ENCODE measurements around the gene MKRN2.
"Not testable (repeated sequence)": the region's sequence is repeated elsewhere in the genome, so short reads cannot be mapped to it uniquely, and the experiment has no call there.

MKRN2 gene, protein sequence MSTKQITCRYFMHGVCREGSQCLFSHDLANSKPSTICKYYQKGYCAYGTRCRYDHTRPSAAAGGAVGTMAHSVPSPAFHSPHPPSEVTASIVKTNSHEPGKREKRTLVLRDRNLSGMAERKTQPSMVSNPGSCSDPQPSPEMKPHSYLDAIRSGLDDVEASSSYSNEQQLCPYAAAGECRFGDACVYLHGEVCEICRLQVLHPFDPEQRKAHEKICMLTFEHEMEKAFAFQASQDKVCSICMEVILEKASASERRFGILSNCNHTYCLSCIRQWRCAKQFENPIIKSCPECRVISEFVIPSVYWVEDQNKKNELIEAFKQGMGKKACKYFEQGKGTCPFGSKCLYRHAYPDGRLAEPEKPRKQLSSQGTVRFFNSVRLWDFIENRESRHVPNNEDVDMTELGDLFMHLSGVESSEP

DNA sequence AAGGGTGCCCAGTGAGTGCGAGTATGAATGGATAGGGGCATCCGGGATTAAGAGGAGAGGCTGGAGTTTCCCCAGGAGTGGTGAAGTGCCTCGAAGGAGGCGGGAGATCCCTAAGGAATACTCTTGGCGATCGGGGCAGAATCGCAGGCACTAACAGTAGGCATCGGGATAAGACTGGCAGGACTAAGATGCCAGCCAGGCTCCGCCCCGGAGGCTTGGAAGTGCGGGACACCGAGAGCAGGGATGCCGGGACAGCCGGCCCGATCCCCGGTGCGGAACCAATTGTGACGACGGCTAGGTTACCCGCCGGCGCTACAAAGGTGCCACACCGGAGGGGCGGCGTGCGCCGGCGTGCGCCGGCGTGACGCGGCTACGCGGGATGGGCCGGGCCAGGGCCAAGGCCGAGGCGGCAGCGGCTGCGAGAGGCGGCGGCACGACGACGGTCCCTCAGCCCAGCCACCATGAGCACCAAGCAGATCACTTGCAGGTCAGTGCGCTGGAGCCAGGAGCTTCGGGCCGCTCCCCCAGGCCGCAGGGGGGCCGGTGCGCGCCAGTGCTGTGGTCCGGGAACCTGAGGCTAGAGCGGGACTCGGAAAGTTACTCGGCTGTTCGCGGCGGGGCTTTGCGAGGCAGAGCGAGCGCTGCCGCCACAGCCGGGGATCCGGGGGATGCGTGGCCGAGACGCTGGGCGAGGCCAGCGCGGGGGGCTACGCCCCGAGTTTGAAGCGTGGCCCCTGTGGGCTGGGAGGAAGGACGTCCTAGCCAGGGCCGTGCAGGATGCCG lies at the start of gene MKRN2:
TSS of gene MKRN2 (plus strand) at position 398 of the 783 bp plus-strand sequence. CDS start at position 462, 64 bp downstream.
- DNase-seq (ENCODE audit: low spot score), result peak; percentile 84

DNA sequence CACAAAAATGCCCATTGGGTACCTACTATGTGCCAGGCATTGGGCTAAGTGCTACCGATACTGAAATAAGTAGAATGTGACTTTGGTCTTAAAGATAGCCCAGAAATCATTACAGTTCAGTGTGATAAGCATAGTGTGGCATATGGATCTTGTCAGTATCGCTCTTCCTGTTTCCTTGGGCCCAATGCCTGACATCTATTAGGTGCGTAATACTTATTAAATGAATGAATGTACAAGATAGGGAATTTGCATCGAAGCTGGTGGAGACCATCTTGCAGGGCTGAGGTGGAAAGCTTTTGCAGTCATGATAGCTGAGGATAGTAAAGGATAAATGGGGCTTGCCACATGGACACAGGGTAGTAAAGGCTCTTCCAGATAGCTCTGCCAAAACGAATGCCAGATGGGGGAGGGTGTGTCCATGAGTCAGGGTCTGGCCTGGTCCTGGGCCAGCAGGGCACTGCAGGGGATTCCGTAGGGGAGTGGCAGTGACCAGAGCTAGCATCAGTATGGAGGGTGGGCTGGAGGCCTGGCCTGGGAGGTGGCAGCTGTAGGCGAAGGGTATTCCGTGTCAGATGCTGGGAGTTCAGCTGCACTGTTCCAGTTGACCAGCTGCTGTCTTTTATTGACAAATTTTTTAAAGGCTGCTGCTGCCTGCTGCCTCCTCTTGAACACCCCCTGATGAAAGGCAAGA lies 49.2 kb upstream of the MKRN2 start:
- no peak for DNase-seq (ENCODE audit: low spot score)

DNA sequence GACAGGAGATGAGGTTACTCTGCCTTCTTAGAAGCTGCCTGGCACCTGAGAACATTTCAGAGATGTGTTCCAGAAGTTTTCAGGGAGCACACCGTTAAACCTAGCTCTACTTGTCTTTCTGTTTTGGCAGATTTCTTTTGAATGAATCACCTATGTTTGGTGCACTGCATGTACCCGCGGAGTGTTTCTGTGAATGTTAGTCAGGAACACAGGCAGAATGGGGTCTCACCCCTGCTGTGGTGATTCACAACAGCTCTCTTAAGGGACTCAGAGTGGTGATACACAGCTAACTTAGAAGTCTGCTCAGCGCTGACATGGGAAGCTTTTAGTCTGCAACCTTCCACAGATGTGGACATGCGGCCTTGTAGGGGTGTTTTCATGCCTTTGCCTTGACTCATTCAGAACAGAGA lies 48.6 kb upstream of the MKRN2 start:
- DNase-seq (ENCODE audit: low spot score), result no peak

DNA sequence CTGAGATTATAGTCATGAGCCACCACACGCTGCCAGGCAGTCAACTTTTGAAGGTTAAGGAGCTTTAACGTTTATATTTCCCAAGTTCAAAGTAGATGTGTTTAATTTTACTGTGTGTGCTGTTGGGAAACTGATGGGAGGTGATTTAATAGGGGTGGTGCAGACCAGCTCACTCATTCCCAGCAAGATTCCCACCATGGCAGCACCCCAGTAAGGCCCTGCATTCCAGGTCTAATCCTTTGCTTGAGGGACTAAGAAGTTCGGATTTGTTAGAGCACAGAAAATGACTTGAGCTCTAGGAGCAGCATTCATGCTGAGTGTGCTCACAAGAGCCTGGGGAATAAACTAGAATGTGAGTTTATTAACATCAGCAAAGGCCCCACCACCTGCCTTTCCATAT lies 47.4 kb upstream of the MKRN2 start:
- no peak for DNase-seq (ENCODE audit: low spot score)

DNA sequence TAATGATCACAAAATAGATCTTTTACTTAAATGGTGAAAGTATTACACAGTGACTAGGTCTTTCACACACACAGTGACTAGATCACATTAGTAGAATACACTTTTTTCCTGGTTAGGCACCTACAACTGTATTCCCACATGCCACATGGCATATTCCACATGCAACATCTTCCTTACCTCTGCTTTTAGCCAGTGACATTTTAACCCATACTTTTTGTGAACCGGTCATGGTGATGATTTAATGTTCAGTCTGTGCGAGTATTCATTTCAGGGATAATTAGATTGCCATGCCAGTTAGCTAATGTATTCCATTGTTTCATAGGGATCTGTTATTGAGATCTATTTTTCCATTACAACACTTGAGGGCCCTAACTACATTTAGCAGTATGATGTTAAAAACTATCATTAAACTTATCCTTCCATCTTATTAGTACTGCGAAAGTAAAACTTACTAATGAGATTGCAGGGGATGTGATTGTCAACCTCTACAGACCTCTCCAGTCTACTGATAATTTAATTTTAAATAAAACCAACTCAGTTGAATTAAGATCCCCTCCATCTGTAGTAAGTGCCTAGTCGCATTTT lies 44.3 kb upstream of the MKRN2 start:
- DNase-seq (ENCODE audit: low spot score), result no peak

DNA sequence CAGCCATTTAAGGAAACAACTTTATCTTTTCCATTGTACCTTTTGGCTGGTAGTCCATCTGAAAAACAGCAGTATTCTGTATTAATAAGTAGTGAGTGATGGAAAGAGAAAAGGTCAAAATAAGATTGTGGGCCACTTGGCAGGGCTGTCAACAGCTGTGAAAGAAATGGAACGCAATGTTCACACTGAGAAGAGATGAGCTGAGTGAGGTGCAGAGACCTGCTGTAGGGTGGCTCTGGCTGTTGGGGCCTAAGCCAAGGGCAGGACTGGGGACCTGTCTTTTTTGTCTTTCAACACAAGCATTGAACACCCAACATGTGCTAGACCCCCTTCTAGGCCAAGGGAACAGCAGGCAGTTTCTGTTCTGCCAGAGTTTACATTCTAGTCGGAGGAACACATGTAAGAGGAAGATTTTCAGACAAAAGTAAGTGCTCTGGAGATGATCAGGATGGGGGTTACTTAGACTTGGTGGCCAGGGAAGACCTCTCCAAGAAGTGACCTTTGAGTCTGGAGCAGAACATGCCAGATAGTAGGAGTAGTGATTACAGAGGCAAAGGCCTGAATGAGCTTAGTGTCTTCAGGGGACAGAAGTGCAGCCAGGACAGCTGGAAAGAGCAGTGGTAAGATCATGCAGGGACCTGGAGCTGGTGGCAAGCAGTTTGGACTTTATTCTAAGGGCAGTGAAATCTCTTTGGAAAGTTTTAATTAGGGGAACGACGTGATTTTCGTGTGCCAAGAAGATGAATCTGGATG lies 43.0 kb upstream of the MKRN2 start:
- no peak for DNase-seq (ENCODE audit: low spot score)

DNA sequence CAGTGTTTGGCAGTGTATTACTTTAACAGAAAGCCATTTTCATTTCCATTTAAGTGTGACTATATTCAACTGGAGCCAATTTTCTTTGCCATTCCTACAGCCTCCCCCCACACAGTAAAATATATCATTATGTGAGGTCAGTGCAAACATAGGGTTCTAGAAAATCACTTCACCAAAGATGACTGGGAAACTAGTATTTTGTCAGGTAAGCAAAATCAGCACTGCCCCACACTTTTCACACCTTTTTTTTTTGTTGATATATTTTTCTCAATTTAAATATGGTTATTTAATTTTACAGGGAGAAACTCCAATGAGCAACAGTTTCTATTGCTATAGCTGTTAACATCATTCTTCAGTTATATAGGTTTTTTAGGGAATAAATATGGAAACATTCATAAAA lies 41.3 kb upstream of the MKRN2 start:
- no peak for DNase-seq (ENCODE audit: low spot score)

DNA sequence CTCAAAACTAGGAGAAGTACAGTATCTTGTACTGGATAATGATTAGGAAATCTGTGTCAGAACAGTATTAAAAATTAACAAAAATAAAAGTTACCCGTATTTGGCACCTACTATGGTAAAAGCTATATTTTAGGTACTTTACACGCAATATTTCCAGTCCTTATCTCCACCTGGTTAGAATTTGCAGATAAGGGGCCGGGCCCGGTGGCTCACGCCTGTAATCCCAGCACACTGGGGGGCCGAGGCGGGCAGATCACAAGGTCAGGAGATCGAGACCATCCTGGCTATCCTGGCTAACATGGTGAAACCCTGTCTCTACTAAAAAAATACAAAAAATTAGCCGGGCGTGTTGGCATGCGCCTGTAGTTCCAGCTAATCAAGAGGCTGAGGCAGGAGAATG lies 40.0 kb upstream of the MKRN2 start:
- no peak for DNase-seq (ENCODE audit: low spot score)

DNA sequence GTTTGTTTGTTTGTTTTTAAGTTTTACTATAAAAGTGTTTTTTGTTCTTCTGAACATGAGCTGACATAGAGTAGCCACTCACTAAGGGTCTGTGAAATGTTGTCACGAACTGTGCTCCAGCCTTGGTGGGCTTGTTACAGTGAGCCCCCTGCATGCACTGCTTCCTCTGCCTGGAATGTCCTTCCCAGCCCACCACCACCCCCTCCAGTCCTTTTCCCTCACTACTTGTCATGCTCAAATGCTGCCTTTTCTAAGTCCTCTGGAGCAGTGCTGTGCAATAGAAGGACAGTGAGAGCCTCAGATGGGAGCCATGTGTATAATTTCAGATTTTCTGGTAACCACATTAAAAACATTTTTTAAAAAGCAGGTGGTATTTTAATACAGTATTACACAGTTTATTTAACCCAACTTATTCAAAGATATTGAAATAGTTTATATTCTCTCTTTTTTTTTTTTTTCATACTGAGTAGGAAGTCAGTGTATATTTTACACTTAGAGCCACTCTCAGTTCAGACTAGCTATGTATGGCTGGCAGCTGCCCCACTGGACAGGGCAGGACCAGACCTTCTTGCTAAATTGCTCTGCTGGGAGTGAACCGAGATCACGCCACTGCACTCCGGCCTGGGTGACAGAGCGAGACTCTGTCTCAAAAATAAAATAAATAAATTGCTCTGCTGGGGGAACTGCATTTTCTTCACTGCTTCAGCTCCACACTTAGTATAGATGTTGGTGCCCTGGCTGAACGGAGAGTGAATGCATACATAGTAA lies 38.4 kb upstream of the MKRN2 start:
- DNase-seq (ENCODE audit: low spot score), result no peak

DNA sequence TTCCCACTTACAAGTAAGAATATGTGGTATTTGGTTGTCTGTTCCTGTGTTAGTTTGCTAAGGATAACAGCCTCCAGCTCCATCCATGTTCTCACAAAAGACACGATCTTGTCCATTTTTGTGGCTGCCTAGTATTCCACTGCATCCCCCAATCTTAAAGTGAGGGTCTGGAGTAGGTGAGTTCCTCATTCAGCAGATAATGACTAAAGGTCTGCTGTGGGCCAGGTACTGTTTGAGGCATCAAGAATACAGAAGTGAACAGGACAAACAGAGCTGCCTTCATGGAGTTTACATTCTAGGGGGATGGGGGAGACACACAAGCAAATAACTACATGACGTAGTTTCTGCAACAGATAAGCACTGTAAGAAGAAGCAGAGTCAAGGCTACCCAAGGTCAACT lies 35.9 kb upstream of the MKRN2 start:
- no peak for DNase-seq (ENCODE audit: low spot score)

DNA sequence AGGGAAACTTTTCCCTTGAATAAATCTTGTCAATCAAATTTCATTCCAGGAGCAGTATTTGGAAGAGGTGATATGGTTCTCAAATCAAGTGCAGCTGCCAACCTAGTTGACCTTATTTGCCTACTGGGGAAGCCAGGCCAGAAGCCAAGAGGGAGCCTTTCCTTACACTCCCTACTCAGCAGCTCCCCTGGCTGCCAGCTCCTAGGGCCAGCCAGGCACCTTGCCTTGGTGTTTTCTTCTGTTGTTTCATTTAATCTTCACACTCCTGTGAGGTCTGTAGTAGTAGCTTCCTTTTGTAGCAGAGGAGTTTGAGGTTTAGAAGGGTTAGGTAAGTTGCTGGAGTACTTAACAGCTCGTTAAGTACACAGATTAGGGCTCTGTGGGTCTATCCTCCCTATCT lies 34.2 kb upstream of the MKRN2 start:
- no peak for DNase-seq (ENCODE audit: low spot score)

DNA sequence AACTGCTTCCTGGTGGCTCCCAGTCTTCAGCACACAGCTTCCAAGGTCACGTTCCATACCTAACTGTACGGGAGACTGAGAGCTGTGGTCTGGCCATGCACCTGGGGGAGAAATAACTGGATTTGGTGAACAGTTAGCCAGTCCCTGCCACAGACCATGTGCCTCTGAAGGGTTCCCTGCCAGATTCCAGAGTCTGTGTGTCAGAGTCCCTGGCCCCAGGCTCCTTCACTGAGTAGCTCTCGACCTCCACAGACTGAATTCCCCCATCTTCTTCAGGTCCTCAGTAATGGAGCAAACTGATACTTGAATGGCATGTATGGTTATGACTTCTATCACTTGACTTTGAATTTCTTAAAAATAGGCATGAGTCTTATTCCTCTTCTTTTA lies 29.1 kb upstream of the MKRN2 start:
- no peak for DNase-seq (ENCODE audit: low spot score)

DNA sequence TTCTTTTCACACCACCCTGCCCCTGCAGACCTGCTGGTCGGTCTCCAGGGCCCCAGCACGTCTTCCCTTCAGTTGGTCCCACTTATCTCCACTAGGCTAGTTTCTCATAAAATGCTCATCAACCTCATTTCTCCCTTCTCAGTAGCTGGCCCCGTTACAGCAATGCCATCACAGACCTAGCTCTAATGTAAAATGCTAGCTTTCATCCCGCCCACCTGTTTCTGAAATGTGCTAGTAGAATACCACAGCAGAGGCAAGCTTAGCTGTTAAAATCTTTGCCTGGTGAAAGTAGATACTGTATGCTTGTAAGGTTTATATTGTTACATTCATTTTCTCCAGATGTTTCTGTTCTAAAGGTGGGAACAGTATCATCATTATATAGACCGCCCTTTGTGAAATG lies 24.7 kb upstream of the MKRN2 start:
- no peak for DNase-seq (ENCODE audit: low spot score)

DNA sequence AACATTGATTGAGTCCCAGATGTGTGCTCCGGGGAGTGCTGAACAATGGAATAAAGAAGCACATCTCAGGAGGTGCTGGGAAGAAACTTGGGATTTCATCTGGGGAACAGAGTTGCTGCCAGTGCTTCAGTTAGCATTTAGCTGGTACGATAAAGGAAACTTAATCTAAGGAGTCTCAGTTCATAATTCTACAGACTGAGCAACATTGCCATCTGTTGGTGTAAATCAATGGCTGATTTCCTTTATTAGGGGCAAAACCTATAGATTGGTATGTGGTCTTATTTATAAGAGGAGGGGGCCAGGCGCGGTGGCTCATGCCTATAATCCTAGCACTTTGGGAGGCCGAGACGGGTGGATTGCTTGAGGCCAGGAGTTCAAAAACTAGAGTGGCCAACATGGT lies 20.5 kb upstream of the MKRN2 start:
- DNase-seq (ENCODE audit: low spot score), result no peak

DNA sequence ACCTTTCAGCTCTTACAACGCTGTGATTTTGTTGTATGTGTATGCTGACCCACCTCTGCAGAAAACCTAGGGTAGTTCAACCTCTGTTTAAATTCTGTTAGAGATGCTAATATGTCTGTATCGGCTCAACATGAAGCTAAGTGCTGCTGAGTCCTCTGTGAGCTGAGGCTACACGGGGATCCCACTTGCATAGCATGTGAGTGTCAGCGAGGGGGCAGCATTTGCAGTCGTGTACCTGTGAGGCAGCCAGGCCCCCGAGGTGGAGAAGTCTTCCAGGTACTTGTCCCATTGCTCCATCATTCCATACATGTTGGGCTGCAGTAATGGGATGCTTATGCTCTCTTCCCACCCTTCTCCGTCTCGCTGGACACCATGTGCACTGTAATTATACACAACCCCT lies 15.3 kb upstream of the MKRN2 start:
- DNase-seq (ENCODE audit: low spot score), result no peak

DNA sequence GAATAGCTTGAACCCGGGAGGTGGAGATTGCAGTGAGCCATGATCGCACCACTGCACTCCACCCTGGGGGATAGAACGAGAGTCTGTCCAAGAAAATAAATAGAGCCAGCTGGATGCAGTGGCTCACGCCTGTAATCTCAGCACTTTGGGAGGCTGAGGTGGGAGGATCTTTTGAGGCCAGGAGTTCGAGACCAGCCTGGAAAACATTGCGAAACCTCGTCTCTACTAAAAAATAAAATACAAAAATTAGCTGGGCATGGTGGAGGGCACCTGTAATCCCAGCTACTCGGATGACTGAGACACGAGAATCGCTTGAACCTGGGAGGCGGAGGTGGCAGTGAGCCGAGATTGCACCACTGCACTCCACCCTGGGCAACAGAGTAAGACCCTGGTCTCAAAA lies 13.4 kb upstream of the MKRN2 start:
- not testable (repeated sequence) for DNase-seq (ENCODE audit: low spot score)

DNA sequence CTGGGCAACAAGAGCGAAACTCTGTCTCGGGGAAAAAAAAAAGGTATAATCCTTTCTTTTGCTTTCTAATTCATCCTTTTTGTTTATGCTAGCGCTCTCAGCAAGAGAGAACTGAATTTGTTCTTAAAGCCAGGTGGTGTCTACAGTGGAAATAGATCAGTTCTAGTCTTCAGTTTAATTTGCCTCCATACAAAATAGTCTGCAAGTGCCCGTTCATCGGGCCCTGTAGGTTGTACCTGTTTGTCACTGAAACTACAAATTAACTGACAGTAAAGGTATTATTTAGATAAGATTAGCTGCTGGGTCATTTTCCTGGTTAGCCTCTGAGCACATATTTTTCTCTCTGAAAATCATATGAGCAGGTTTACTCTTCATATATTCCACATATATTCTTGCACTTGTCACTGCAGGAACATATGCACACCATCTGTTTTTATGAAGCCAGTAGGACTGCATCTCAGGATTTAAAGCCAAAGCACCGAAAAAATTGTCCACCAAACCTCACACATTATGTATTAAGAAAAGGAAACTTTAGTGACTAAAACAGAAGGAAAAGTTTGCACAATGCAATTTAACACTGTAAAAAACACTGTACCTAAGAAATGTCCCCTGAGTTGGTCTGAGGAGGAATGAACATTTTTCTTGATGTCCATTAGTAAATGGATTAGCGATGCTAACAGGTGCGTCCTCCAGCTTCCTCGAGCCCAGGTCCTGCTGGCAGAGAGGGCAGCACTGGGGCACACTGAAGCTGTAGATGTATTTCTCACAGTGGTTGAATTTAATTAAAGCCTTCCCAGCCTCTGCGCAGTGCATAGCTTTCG lies 12.0 kb upstream of the MKRN2 start:
- no peak for DNase-seq (ENCODE audit: low spot score)

DNA sequence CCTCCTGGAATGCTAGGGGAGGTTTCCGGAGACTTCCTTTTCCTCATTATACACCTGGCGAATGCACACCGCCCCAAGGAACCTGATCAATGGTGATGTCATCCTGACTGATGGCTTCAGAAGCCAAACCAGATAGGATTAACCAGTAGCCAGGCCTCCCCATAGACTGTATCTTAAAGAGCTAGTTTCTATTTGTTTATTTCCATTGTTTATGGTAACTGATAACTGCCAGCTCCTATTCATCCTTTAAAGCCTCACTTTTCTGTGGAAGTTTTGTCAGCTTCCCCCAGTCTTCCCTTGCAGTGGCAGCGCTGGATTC lies 11.5 kb upstream of the MKRN2 start, which contains the start of gene MKRN2OS:
TSS of gene MKRN2OS (minus strand) at position 27 of the 319 bp plus-strand sequence. CDS start 35 bp downstream, outside the sequence.
- no peak for DNase-seq (ENCODE audit: low spot score)

DNA sequence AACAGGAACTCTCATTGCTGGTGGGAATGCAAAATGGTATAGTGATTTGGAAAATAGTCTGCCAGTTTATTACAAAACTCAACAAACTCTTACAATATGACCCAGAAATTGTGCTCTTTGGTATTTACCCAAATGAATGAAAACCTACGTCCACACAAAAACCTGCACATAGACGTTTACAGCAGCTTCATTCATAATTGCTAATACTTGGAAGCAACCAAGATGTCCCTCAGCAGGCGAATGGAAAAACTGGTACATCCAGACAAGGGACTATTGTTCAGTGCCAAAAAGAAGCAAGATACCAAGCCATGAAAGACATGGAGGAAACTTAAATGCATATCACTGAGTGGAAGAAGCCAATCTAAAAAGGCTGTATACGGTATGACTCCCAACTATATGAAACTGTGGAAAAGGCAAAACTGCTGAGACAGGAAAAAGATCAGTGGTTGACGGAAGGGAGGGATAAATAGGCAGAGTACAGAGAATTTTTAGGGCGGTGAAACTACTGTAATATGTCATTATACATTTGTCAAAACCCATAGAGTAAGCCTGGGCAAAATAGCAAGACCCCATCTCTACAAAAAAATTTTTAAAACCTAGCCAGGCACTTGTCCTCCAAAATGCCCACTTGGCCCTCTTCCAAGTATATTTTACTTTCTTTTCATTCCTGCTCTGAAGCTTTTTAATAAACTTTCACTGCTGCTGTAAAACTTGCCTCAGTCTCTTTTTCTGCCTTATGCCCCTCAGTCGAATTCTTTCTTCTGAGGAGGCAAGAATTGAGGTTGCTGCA lies 6.7 kb upstream of the MKRN2 start:
- DNase-seq (ENCODE audit: low spot score), result no peak
